ENCODE results near the gene CDH4. TPM values are rescaled to one million over a fixed set of nuclear protein-coding genes. Genes with fewer than 3 reads are reported as not detected.

Gene CDH4
- total RNA-seq, 1 donor from 2014 or later = 0.08 TPM

DNA sequence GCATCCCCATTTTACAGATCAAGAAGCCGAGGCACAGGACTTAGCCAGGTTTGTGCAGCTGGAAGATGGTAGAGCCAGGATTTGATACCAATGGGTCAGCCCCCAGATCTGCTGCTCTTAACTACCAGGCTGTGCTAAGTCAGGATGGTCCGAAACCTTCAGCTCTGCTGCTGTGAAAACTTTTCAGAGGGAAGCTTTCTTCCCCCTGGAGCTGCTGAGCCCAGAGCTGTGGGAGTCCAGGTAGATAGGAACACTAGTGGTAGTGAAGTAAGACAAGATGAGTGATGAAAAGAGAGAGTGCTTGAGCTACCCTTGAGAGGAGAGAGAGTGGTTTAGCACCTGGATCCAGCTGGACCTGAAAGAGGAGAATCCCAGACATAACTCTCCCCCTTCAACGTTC lies 230.8 kb downstream of the CDH4 start:
- no peak for DNase-seq (ENCODE audit: missing footprints)
- no peak for ATAC-seq
- intact Hi-C loops (cut with DNase I) = no loop called here

DNA sequence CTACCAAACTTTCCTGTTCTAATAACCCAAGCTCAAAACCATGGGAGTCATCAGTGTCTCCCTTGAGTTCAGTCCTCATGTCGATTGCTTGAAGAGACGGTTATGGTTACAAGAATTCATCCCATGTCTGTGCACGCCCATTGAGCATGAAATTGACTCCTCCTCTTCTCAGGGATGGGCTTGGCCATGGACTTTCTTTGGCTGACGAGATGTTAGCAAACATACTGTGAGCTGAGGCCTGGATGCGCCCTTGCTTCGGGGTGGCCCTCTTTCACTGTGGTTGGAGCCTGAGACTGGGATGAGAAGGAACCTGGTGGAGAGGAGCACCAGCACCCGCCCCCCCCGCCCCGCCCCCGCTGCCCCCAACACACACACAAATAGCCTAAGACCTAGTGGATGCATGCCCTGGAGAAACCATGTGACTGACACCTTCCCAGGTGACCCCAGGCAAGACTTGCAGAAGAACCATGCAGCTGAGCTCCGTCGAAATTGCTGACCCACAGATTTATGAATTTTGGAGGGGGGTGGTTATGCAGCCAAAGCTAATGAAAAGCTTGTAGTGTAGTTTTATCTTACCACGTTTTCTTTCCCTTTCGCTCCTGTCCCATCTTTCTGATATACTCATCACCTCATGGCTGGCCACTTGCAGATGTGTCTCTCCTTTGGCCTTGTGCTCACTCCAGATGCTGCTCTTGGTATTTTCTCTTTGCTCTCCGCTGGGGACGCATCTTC lies 231.4 kb downstream of the CDH4 start:
- ATAC-seq = no peak
- intact Hi-C loops (cut with DNase I) = no loop called here
- DNase-seq (ENCODE audit: missing footprints) = no peak

DNA sequence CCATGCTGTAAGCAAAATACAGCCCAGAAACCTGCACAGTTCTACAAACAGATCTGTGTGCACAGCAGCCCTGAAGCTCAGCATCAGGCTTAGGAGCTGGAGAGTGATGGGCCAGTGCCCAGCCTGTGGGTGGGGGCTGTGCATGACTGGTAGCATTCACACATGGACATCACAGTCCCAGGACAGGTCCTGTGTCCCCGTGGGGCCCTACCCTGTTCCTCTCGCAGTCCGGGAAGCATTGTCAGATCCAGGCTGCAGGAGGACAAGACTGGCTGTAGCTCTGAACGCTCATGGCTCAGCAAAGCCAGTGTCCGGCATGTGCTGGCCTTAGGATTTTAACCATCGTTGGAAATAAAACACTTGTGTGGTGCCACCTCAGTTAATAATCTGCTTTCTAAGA lies 234.1 kb downstream of the CDH4 start:
- DNase-seq (ENCODE audit: missing footprints) (no peak), ATAC-seq (no peak)
- intact Hi-C loops (cut with DNase I) = no loop called here

DNA sequence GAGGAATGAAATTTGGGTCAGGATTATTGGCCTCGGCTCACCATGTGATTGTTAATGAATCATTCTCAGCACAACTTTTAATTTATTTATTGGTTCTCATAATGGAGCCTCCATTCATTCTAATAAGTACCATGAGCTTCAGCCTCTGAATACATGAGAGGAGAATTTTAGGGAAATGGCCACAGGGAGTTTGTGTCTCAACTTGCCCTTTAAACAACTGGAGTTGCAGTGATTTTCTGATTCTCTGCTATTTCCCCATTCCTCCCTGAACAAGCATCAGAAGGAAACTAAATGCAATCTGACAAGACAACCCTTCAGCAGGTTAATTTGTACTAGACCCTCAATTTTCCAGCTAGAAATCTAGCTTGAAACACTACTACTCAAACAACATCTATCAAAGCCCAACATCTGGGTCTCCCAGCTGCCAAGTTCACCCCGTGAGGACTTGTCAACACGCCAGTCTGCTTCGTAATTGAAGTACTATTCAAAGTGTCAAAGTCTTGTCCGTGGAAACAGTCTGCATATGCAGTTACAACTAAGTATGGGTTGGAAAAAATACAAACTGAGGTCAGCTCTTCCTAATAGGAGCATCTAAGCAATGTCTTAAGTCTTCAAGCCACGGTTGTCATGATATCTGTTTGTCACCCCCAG lies 235.4 kb downstream of the CDH4 start:
- ATAC-seq = no peak
- DNase-seq (ENCODE audit: missing footprints) = no peak
- intact Hi-C loops (cut with DNase I) = no loop called here

DNA sequence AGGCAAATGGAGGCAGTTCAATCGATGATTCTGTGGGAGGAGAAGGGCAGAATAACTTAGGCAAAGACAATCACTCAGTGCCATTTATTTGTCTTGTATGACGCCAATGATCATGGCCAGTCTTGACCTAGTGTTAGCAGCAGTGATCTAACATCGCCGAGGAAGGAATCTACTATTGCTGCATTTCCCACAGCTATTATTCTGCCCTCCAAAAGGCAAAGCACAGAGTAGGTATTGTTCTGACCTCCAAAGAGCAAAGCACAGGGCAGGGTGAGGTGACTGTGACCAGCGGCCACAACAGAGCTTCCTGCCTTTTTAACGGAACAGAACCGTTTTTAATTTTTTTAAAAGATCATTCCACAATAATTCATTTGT lies 235.9 kb downstream of the CDH4 start:
- intact Hi-C loops (cut with DNase I) = no loop called here
- DNase-seq (ENCODE audit: missing footprints) (no peak), ATAC-seq (no peak)

DNA sequence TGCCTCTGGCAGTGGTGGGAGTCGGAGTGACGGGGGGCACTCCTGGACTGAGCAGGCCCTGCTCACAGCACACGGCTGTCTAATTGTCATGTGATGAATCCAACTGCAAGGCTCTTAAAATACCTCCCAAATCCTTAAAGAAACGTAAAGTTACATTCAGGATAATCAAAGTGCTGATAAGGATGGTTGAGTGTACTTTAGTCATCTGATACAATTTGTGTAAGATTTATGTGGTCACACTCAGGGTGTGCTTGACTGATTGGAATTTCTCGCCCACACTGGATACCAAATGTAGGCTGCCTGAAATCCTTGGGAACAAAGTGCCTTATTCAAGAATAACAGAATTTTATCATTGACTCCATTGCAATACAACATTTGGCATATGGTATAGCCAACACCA lies 238.7 kb downstream of the CDH4 start:
- no peak for DNase-seq (ENCODE audit: missing footprints)
- ATAC-seq = no peak
- intact Hi-C loops (cut with DNase I) = no loop called here

DNA sequence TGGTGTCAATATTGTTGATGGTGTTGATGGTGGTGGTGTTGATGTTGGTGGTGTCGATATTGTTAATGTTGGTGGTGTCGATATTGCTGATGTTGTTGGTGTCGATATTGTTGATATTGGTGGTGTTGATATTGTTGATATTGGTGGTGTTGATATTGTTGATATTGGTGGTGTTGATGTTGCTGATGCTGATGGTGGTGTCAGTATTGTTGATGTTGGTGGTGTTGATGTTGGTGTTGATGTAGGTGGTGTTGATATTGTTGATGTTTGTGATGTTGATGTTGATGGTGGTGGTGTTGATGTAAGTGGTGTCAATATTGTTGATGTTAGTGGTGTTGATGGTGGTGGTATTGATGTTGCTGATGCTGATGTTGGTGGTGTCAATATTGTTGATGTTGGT lies 240.0 kb downstream of the CDH4 start:
- intact Hi-C loops (cut with DNase I) = no loop called here
- no peak for DNase-seq (ENCODE audit: missing footprints)
- no peak for ATAC-seq

DNA sequence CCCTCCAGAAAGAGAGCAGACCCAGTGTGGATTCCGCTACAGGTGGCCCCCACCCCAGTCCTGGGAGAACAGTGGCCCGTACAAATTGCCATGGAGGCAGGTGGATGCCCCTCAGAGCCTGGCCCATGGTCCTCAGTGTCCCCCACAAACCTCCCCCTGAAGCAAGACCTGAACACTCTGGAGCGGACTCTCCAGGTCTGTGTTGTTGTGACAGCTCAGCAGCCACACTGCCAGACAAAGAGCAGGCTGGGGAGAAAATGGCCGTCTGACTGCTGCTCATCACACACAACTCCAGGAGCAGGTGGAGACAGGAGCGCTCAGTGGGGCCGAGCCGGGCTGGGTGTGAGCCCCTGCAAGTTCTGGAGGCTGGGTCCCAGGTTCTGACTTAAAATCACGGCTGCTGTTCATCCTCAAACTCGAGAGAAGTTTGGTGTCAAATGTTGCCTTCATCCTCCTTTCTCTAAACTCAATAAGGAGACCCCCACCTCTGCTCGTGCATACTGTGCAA lies 241.8 kb downstream of the CDH4 start:
- DNase-seq (ENCODE audit: missing footprints) = no peak
- intact Hi-C loops (cut with DNase I) = no loop called here

DNA sequence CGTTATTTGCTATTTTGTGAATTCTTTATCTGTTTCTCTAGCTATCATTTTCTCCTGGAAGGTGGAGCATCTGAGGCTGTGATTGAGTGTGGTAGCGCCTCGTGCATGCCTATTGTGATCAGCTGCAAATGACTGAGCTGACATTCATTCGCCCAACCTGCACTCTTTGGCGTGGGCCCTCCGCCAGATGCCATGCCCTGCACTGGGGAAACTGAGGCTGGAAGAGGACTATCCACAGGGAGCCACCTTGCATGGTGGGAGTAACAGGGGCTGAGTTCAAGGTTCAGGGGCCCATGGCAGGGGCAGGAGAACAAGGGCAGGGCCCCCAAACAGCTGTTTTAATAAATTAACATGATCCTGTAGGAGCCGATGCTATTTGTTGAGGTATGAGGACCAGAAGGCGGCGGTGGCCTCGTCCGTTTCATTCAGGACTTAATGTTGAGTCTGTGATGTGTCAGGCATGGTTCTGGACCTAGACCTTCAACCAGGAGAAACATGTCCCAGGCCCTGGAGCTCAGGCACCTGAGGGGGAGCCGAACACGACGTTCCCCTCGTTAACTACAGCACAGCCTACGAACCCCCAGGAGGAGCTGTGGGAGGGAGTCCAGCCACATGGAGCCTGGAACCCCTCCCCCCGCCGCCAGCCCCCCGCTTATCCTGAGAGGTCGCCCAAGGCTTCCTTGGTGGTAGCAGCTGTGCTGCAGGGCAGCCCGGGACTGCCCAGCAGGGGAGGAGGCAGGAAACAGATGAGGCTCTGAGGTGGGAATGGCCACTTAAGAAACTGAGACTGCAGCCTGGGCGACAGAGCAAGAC lies 242.9 kb downstream of the CDH4 start:
- intact Hi-C loops (cut with DNase I) = no loop called here
- DNase-seq (ENCODE audit: missing footprints) = no peak
- ATAC-seq = no peak

More for the DNA sequence above, 241.8 kb downstream of the CDH4 start:
- no peak for ATAC-seq

DNA sequence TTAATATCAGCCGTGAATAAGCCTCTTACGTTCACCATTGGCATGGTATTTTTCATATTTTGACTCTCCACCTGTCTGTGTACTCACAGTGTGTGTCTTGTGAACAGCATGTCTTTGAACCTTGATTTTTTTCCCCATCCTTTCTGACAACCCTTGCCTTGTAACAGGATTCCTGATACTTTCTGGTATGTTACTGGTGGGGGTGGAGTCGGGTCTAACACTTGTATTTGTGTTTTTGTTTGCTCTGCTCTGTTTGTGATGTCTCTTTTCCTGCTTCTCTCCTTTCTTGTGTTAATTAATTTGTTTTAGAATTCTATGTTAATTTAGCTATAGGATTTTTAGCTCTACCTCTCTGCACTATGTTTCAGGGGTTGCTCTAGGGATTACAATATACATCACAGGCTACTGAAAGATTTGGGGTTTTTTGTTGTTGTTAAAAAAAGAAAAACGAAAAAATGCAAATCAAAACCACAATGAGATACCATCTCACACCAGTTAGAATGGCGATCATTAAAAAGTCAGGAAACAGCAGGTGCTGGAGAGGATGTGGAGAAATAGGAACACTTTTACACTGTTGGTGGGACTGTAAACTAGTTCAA lies 245.1 kb downstream of the CDH4 start:
- ATAC-seq (no peak), DNase-seq (ENCODE audit: missing footprints) (no peak)
- intact Hi-C loops (cut with DNase I) = no loop called here

DNA sequence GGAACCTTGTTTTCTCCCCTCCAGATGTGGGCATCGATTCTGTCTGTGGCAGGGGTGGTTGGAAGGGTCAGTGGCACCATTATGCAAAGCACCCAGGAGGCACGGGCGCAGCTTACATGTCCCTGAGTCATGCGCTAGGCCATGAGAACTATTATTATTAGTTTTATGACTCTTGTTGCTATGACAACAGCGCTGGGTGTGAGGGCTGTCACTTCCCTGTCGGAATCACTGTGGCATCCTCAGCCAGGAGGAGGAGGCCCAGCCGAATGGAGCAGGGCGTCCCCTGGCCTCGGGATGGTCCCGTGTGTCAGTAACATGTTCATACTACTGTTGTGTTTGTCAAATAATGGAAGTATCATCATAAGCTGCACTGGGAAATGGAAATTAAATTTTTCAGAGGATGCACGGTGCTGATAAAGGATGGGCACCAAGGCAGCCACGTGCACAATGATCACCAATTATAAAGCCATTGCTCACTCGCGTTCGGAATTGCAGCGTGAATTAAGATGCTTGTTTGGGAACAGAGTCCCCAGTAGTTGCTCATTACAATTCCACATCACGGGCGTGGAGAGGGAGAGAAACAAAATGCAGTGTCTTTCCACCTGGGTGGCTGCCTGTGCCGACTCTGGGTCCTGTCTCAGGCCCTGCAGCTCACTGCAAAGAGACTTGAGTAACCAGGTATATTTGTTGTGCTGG lies 247.9 kb downstream of the CDH4 start:
- DNase-seq (ENCODE audit: missing footprints) = peak; percentile 53
- ATAC-seq = no peak
- intact Hi-C loops (cut with DNase I) = no loop called here

DNA sequence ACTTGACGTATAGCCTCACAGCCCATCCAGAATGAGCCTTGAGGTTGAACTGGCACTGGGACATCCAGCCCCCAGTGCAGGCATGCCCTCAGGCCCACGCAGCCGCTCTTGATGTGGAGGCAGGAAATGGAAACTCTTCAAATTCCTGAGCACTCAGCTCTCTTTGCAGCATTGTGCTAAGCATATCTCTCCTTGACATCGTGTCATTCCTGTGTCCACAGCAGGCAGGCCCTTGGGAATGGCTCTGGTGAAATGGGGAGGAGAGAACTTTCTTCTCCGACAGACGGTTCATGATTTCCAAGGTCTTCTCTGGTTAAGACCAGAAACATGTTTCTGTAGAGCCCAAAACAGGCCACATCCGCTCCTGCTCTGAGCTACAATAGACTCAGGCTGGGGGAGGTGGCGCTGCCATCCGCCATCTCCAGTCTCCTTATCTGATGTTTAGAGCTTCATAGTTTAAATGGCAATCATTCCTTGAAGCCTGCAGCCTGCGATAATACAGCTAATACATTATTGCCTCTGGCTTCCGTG lies 248.8 kb downstream of the CDH4 start:
- DNase-seq (ENCODE audit: missing footprints) (no peak), ATAC-seq (no peak)
- intact Hi-C loops (cut with DNase I) = no loop called here

DNA sequence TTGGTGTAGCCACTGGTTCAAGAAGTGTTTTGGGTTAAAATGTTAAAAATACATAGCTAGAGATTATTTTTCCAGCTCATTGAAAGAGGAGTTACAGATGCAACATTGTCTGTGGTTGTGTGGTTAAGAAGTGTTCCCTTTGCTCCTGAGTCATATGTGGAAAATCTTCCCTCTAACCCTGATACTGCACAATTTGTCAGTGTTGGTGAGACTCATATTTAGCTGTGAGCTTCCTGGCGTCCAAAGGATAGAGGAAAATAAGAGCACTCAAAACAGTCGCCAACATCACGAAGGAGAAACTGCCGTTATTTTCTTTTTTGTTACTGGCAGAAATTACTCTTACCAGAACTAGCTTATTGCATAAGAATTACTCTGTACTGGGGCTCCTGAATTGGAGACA lies 250.4 kb downstream of the CDH4 start:
- no peak for ATAC-seq

DNA sequence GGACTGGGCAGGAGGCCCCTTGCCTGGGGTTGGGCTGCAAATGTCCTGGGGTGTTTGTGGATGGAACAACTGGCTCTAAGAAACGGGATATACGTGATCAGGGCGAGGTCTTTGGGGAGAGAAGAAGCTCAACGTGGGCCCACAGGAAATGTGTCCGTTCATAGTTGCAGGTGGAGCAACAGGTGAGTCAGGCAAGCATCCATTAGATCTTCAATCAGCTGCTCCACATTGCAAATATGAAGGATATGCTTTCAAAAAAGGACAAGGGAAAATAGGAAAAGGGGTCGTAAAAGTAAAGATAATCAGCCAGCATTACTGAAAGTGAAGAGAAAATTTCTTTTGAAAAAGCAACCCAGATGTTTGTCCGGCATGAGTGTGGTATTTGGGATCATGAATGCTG lies 251.0 kb downstream of the CDH4 start:
- no peak for ATAC-seq
- DNase-seq (ENCODE audit: missing footprints) = no peak
- intact Hi-C loops (cut with DNase I) = no loop called here

More for the DNA sequence above, 250.4 kb downstream of the CDH4 start:
- intact Hi-C loops (cut with DNase I) = no loop called here
- no peak for DNase-seq (ENCODE audit: missing footprints)

DNA sequence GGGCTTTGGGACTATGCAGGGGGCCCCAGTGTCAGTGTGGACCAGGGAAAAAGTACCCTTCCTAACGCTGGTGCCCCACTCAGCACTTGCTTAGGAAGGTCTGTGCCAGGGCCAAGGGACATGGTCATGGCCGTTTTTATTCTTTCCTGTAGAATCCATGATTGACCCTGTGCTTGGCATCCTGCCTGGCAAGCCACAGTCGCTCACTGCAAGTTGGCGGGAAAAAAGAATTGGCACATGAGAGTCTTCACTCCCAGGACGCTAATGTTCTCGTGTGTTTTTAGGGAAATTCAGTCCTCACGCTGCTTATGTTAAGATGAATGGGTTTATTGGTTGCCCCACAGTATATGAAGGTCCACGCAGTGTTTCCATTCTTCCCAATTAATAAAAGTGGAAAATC lies 253.4 kb downstream of the CDH4 start:
- ATAC-seq (no peak), DNase-seq (ENCODE audit: missing footprints) (no peak)
- intact Hi-C loops (cut with DNase I) = no loop called here

DNA sequence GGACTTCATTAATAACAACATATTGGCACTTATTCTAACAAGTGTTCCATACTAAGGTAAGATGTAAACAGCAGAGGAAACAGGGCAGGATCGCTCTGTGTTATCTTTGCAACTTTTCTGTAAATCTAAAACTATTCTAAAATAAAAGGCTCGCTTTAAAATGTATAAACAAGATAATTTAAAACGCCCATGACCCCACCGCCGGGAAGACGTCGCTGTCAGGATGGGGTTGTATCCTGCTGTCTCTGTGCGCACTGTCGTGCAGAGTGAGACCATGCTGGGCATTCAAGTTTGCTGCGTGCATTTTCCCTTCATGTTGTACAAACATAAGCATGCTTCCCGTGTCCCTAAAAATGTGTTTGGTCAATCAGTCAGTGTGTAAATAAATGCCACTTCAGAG lies 255.7 kb downstream of the CDH4 start:
- ATAC-seq (no peak), DNase-seq (ENCODE audit: missing footprints) (no peak)
- intact Hi-C loops (cut with DNase I) = no loop called here

DNA sequence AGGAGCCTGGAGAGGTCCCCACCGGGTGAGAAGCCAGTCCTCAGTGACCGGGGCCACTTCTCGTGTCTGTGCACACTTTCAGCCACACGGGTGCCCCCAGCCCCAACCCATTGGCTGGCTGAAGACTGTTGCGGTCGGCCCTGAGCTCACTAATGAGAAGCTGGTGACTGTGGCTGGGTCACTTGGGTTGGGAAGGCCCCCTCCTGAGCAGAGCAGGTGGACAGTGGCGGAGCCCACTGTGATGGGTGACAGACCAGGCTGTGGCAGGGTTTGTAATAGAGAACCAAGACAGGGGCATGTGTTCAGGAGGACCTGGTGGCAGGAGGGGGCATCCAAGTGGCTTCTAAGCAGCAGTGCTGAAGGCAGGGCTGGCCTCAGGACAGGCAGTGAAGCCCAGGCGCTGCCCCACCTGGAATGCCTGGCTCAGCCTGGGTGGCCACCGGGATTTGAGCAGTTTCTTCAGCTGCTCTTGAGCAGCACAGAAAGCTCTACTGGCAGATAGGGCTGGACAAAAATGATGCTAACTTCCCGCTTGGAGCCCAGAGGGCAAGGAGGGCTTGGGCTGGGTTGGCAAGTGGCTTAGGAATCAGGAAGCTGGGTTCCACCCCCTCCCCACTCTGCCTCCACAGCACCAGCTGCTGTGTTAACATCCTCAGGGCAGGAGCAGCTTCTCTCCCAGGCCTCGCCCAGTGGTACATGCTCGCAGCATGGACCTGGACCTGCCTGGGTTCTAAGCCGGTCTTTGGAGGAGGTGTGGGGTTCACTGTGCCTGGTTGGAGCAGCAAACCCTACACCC lies 256.4 kb downstream of the CDH4 start:
- DNase-seq (ENCODE audit: missing footprints) (no peak), ATAC-seq (no peak)
- intact Hi-C loops (cut with DNase I) = no loop called here

DNA sequence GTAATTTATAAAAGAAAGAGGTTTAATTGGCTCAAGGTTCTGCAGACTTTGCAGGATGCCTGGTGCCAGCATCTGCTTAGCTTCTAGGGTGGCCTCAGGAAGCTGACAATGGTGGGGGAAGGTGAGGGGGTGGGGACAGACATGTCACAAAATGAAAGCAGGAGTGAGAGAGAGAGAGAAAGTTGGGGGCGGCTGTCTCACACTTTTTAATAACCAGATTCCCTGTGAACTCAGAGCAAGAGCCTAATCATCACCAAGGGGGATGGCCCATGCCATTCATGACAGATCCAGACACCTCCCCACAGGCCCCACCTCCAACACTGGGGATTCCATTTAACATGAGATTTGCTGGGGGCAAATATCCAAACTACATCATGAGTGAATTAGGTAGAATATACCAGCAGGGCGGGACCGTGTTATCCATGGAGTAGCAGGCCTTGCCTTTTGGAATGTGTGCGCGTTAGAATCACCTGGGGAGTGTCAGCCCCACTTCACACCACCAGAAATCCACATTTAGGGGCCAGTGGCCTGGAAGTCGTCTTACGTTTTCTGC lies 258.8 kb downstream of the CDH4 start:
- intact Hi-C loops (cut with DNase I) = no loop called here
- ATAC-seq = no peak
- DNase-seq (ENCODE audit: missing footprints) = peak; percentile 31

Data from Right ventricle myocardium inferior (tissue), 1 donor.